Kidney (tissue), 14 donors: ENCODE measurements around the gene GAS7. TPM values are rescaled to one million over a fixed set of nuclear protein-coding genes. Genes with fewer than 3 reads are reported as not detected.

Source experiments
- DNase-seq, 5 donors: peaks; one replicate each; pipeline ENCODE4 v3.0.0-alpha.2; 2013 to 2020
- FAIRE-seq: peaks from 2 replicates; lab custom pipeline; 2012; peaks lifted over from hg19 to GRCh38; lab: Jason Lieb, UNC
- H3K27ac ChIP-seq, 2 donors: one replicate each; pipeline ENCODE4 v1.7.0; 2013; ENCODE audit warnings: low read depth in 2 of 2, low read length in 2 of 2, inconsistent platforms in 1 of 2
- H3K27me3 ChIP-seq: one replicate; pipeline ENCODE4 v1.7.1; 2013; ENCODE audit warnings: low read length, inconsistent platforms; ENCODE audit not compliant: control insufficient read depth, insufficient read depth
- H3K36me3 ChIP-seq, 3 donors: one replicate each; pipeline versions ENCODE4 v1.7.0 to v1.7.1; 2013; ENCODE audit warnings: low read length in 3 of 3, control low read depth in 1 of 3, inconsistent platforms in 1 of 3; ENCODE audit not compliant: insufficient read depth in 3 of 3, control insufficient read depth in 2 of 3
- H3K4me1 ChIP-seq, 3 donors: one replicate each; pipeline versions ENCODE4 v1.7.0 to v1.7.1; 2013; ENCODE audit warnings: low read length in 3 of 3, inconsistent platforms in 1 of 3, low read depth in 1 of 3; ENCODE audit not compliant: control insufficient read depth in 2 of 3, insufficient read depth in 2 of 3
- H3K4me3 ChIP-seq, 3 donors: one replicate each; pipeline versions ENCODE4 v1.7.0 to v1.8.1; 2013; ENCODE audit warnings: low read length in 3 of 3, control low read depth in 1 of 3, inconsistent platforms in 1 of 3
- H3K9ac ChIP-seq, 3 donors: one replicate each; pipeline versions ENCODE4 v1.7.0 to v1.7.1; 2013; ENCODE audit warnings: low read length in 3 of 3, control low read depth in 1 of 3, inconsistent platforms in 1 of 3
- H3K9me3 ChIP-seq, 3 donors: one replicate each; pipeline versions ENCODE4 v1.7.0 to v1.7.1; 2013; ENCODE audit warnings: low read length in 3 of 3, control low read depth in 1 of 3, inconsistent platforms in 1 of 3; ENCODE audit not compliant: control insufficient read depth in 2 of 3, insufficient read depth in 1 of 3
- CTCF ChIP-seq: IDR thresholded peaks from 3 replicates; pipeline ENCODE4 v1.5.1; 2012; ENCODE audit warnings: mild to moderate bottlenecking, moderate library complexity, borderline replicate concordance; ENCODE audit not compliant: insufficient read depth; ENCODE audit errors: extremely low read depth
- intact Hi-C: fragments of 100-400 bp; cut with DNase I; formaldehyde crosslinking; loops from one replicate; pipeline ENCODE4 v1.11.1; 2022
- polyA plus RNA-seq: library from polyadenylated mRNA; stranded (reverse); fragments of 350-450 nt; fragmentation: Illumina TruSeq; extraction: RNeasy Lipid Tissue Mini Kit (QIAGEN cat#74804); gene quantifications from one replicate; pipeline ENCODE4 v1.2.3, GENCODE V29; 2014; ENCODE audit warnings: low read depth, low replicate concordance; ENCODE audit not compliant: insufficient read depth
- total RNA-seq: library from RNA; stranded (reverse); fragmentation: NEBNext Ultra II Directional; extraction: Animal tissue kit (Norgen Biotek cat#: 25700); gene quantifications from one replicate; pipeline ENCODE4 v1.2.1, GENCODE V29; 2021
- donor health status: control.
- donor health status: control.
- donor health status: control.
- donor health status: control.
- donor health status: control.
- donor health status: DM: yes; HTN: yes; CAD: no.
- donor health status: Normal renal cell carcinoma (clear cell type).

Gene GAS7
- total and polyA plus RNA-seq, 2 donors from 2014 or later = 1.1 to 20.5 TPM

GRCh38 chr17:10234033-10234432 lies 35.6 kb upstream of the GAS7 start:
- no peak for DNase-seq
- Histone ChIP-seq H3K4me1 (no peaks in the 10 kb centered on the region), H3K9ac (no peak overlapping the region), H3K9me3 (no peaks in the 10 kb centered on the region), H3K27ac (no peak overlapping the region), H3K36me3 (no peaks in the 10 kb centered on the region), H3K27me3 (no peaks in the 10 kb centered on the region), H3K4me3 (no peak overlapping the region)
- FAIRE-seq = no peak
- TF ChIP-seq CTCF = no peak
- intact Hi-C loops = no loop called here

- Histone ChIP-seq H3K36me3 (no peaks in the 10 kb centered on the region), H3K9me3 (no peaks in the 10 kb centered on the region), H3K9ac (no peak overlapping the region), H3K4me3 (no peak overlapping the region), H3K27me3 (no peaks in the 10 kb centered on the region), H3K27ac (no peak overlapping the region), H3K4me1 (no peaks in the 10 kb centered on the region)
- TF ChIP-seq CTCF = no peak
- FAIRE-seq = no peak
- no peak for DNase-seq
- intact Hi-C loops = no loop called here
Measured at GRCh38 chr17:10233161-10233560, 34.8 kb upstream of the GAS7 start.

- Histone ChIP-seq H3K4me3 (no peak overlapping the region), H3K9me3 (no peaks in the 10 kb centered on the region), H3K36me3 (no peaks in the 10 kb centered on the region), H3K4me1 (no peaks in the 10 kb centered on the region), H3K27ac (no peak overlapping the region), H3K27me3 (no peaks in the 10 kb centered on the region), H3K9ac (no peak overlapping the region)
- intact Hi-C loops = no loop called here
- no peak for FAIRE-seq
- TF ChIP-seq CTCF = no peak
- no peak for DNase-seq
Measured at GRCh38 chr17:10229181-10229580, 30.8 kb upstream of the GAS7 start.

- H3K4me1 ChIP-seq = no peaks in the 10 kb centered on the region
- no peak overlapping the region for H3K27ac ChIP-seq
- DNase-seq (peak in 4 of 5 donors; percentile 44 to 52 (median 49)), FAIRE-seq (no peak)
- TF ChIP-seq CTCF = peak; percentile 46
- H3K4me3 ChIP-seq = no peak overlapping the region
- no peaks in the 10 kb centered on the region for H3K27me3 ChIP-seq
- intact Hi-C loops = no loop called here
- no peaks in the 10 kb centered on the region for H3K36me3 ChIP-seq
- H3K9me3 ChIP-seq = no peaks in the 10 kb centered on the region
- no peak overlapping the region for H3K9ac ChIP-seq
Measured at GRCh38 chr17:10226930-10227695, 28.7 kb upstream of the GAS7 start.
